Endothelial cell of umbilical vein (primary cell): ENCODE results near the gene KIFC3. TPM values are rescaled to one million over a fixed set of nuclear protein-coding genes. Genes with fewer than 3 reads are reported as not detected.

ENCODE experiments used
- microRNA-seq: library from miRNA; unstranded; fragments of <30 nt; microRNA quantifications from one replicate; pipeline ENCODE4 v1.2.0, GENCODE V29; 2021; ENCODE audit warnings: borderline number of aligned reads, borderline replicate concordance
- polyA plus RNA-seq, 4 experiments: library from polyadenylated mRNA; depleted of rRNA in 3 of 4; stranded (reverse) in 3 of 4; unstranded in 1 of 4; fragments of >200 nt; gene quantifications; 2 replicates each; pipeline versions ENCODE4 v1.2.1 to v1.2.3, GENCODE V29; 2011 to 2012; ENCODE audit warnings: missing spikeins in 1 of 4
- small RNA-seq: library from RNA; depleted of rRNA; stranded (forward); fragments of <200 nt; gene quantifications from one replicate; pipeline ENCODE3, GENCODE V24; 2012; ENCODE audit warnings: low replicate concordance, low read depth; ENCODE audit not compliant: insufficient read depth, insufficient read length
- total RNA-seq: library from RNA; stranded (reverse); gene quantifications from 2 replicates; pipeline ENCODE4 v1.2.3, GENCODE V29; 2021

KIFC3 gene
- total and polyA plus RNA-seq, 2 donors (not counting 3 experiments of a cell fraction or from before 2014, with no cell fraction given): 36.3 to 62.2 TPM

Small RNA genes within 50 kb of the gene (microRNA-seq; reads per million reads assigned to microRNA genes)
- gene MIR6772: not detected

Small RNA genes within 50 kb of the gene (small RNA-seq; reads per million reads assigned to genes)
- not detected for gene MIR6772
- gene RNU6-20P: not detected

Other genes with a start within 250 kb of the KIFC3 start
- gene ADGRG1, start 173.9 kb downstream of the KIFC3 start, total RNA-seq: 92.5 and 116 TPM in 2 replicates
- gene ADGRG1, start 173.9 kb downstream of the KIFC3 start, polyA plus RNA-seq: 45.6 and 45.7 TPM in 2 replicates
- not detected in 2 replicates for gene ADGRG3, start 134.2 kb downstream of the KIFC3 start, total RNA-seq
- not detected in 2 replicates for gene ADGRG3, start 134.2 kb downstream of the KIFC3 start, polyA plus RNA-seq
- gene DRC7, start 107.7 kb downstream of the KIFC3 start, total RNA-seq: 0.13 TPM in 1 of 2 replicates, not detected in the other
- 0.13 and 0.77 TPM in 2 replicates for gene DRC7, start 107.7 kb downstream of the KIFC3 start, polyA plus RNA-seq
- 25.9 and 28.6 TPM in 2 replicates for gene KATNB1, start 66.7 kb downstream of the KIFC3 start, total RNA-seq
- 35.9 and 43.9 TPM in 2 replicates for gene KATNB1, start 66.7 kb downstream of the KIFC3 start, polyA plus RNA-seq
- gene CNGB1, start 168.6 kb upstream of the KIFC3 start, total RNA-seq: not detected in 2 replicates
- gene CNGB1, start 168.6 kb upstream of the KIFC3 start, polyA plus RNA-seq: not detected in 2 replicates
- 9.9 TPM in 2 replicates for gene ZNF319, start 198.2 kb upstream of the KIFC3 start, total RNA-seq
- 5.4 and 7.6 TPM in 2 replicates for gene ZNF319, start 198.2 kb upstream of the KIFC3 start, polyA plus RNA-seq
- 64.6 and 66.6 TPM in 2 replicates for gene USB1, start 198.9 kb upstream of the KIFC3 start, total RNA-seq
- gene USB1, start 198.9 kb upstream of the KIFC3 start, polyA plus RNA-seq: 73.0 and 83.8 TPM in 2 replicates
- gene MMP15, start 223.3 kb upstream of the KIFC3 start, total RNA-seq: 13.1 and 16.0 TPM in 2 replicates
- gene MMP15, start 223.3 kb upstream of the KIFC3 start, polyA plus RNA-seq: 12.6 and 14.5 TPM in 2 replicates